Daoy (cell line): ENCODE data around the gene MCRIP1. TPM values are rescaled to one million over a fixed set of nuclear protein-coding genes. Genes with fewer than 3 reads are reported as not detected.

ENCODE experiments used
- DNase-seq: peaks from one replicate; pipeline ENCODE4 v3.0.0-alpha.2; 2015; ENCODE audit warnings: low read depth
- total RNA-seq: library from RNA; depleted of rRNA; stranded (reverse); fragments of >200 nt; shearing (Covaris generic); gene quantifications from 2 replicates; pipeline ENCODE4 v1.2.3, GENCODE V29; 2014; rRNA removed

The MCRIP1 gene, protein sequence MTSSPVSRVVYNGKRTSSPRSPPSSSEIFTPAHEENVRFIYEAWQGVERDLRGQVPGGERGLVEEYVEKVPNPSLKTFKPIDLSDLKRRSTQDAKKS
- 78.3 and 91.2 TPM in 2 replicates for total RNA-seq

DNA sequence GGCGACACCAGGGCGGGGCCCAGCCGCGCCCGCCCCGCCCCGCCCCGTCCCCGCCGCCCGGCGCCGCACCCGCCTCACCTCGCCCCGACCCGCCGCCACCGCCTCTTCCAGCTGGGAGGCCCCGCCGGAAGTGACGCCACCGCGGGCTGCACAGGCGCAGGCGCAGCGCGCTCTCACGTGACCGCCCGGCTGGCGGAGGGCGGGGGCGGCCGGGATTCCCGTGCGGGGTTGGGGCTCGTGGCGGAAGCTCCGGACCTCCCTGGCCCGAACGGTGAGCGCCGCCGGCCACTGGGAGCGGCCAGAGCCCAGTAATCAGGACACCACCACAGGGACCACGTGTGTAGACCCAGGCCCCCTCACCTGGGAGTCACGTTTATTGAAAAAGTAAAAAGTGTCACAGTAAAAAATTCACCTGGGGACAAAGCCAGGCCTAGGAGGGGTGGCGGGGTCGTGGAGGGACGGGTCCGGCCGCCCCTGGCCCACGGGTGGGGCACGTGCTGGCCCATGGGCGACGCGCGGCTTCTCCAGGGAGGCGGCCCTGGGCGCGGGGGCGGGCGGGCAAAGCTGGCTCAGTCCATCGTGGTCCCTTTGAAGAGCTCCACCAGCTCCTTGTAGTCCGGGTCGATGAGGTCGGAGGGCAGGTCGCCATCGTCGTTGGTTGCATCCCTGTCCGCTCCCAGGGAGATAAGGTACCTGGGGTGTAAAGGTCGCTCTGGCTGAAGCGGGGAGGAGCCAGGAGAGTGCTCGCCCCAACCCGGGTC lies at the start of gene MCRIP1:
Gene MCRIP1 (minus strand): TSS at position 132 of the 761 bp plus-strand sequence. CDS start 8,785 bp downstream, outside the sequence.
- DNase-seq, result peak; percentile 98

DNA sequence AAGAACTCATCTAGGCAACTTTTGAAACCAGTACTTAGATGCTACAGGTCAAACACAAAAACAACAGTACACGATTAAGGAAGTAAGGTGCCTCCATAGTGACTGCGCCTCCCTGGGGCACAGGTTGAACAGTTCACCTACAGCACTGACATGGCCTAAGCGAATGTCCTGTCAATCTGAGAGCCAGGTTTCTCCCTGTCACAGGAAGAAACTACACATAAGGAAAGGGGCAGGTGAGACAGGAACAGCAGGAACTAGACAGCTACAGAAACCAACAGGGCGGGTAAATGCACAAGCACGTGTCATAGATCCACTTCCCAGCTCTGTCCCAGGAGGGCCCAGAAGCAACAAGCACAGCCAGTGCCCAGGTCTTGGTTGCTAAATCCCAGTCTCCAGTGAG lies 46.0 kb upstream of the MCRIP1 start:
- DNase-seq, result no peak

DNA sequence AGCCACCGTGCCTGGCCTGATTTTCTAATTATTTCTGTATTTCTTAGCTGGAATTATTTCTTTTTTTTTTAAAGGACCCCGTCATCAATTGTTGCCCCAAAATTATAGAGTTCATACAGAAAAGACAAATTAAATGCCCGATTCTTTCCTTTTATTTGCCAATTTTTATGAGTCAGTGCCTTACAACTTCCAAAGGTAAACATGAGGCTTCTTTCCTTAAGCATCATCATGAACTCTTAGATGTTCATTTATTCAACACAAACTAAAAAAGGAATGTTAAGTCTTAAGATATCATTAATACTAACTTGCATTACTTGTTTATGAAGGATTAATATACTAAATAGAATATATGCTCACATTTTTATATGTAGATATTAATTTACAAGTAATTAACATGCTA lies 45.2 kb upstream of the MCRIP1 start:
- no peak for DNase-seq

DNA sequence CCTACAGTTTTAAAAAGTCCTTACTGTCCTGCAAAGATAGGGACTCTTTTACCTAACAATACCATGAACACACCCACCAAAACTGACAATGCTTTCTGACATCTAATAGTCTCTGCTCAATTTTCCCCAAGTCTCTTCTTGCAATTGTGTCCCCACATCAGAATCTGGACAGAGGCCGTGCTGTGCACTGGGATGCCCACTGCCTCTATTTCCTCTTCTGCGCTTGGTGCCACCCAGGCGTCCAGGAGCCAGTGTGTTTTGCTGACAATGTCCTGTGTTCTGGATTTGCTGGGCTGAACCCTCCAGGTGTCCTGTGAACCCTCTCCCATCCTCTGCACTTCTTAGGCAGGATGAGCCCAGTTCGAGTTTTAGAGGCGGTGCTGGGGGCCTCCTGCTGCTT lies 44.5 kb upstream of the MCRIP1 start:
- no peak for DNase-seq

DNA sequence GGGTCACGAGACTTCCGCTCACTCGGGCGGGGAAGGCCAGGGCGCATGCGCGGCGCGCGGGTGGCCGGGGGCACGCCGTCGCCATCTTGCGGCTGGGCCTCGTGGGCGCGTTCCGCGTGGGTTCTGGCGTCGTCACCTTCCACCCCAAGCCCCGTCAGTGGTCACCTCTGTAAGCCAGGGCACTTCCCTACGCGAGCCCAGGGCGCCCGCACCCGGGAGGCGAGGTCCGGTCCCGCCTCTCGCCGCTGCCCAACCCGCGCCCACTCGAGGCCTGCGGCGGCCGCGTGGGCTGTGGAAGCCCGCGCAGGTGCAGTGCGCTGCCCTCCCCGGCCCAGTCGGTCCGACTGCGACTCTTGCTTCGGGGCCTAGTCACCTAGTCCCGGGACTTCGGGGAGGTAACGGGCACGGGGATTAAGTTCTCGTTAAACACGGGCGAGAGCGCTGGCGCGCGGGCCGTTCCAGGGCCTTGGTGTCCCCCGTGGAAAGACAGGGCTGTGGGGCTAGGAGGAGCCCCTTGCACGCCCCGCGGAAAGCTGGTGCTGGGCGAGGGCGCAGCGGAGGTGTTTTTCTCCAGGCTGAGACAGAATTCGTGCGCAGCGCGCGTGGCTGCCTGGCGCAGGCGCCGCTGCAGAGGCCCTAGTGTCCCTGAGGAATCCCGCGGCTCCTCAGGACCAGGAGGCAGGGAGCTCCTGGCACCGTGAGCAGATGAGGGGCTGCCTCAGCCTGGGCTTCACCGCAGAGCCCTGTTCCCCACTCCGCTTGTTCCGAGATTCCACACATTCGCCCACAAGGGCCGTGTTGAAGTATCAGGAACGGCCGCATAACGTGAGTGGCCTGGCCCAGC lies 38.5 kb upstream of the MCRIP1 start:
- peak; percentile 96 for DNase-seq

DNA sequence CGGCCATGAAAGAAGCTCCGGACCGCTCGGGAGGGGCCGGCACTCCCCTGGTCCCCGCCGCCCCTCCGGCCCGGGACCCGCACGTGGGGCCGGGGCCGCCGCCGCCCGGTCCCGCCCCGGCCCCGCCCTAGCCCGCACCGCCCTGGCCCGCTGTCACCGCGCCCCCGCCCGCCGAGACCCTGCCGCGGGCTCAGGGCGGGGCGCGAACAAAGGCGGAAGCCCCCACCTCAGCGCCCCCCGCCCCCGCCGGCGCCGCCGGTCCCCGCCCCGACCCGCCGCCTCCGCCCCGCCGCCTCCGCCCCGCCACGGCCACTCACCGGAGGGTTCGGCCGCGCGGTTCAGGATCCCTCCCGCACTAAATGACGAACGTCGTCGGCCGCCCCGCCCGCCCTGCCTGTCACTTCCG lies 37.9 kb upstream of the MCRIP1 start, which contains the start of gene ARHGDIA:
Gene ARHGDIA (minus strand): TSS at position 357 of the 406 bp plus-strand sequence. CDS start 1,407 bp downstream, outside the sequence.
- DNase-seq, result no peak

DNA sequence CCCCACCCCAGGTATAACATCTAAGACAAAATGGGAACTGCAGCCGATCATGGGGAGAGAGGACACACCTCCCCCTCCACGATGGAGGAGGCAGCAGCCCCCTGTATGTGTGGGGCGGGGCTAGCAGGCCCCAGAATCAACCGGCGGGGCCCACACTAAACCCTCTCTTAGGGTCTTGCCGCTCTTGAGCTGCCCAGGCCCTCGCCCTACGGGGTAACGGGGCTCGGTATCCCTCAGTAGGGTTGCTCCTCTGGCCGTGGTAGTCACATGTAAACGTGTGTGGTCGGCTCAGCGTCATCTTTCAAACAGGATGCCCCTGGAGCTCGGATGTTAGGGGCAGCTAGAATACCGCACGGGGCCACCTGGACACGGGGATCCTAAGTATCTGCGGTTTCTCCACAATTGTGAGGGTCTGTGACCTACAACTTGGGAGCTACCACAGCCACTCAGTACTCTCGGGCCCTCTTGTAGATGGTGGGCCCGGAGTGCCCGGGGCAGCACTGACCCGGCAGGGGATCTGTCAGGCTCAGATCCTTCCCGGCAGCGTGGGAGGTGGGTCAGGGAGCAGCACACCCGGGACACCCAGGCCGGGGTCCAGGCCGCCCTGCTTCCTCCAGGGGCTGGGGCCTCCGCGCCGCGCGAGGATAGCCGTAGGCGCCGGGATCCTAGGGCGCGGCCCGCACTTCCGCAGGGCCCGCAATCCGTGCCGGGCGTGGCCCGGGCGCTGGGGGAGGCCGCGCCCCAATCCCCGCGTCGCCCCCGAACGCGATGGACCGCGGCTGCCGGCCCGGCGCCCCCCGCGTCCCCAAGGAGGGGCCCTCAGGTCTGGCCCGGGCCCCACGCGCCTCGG lies 37.3 kb upstream of the MCRIP1 start:
- peak; percentile 71 for DNase-seq

DNA sequence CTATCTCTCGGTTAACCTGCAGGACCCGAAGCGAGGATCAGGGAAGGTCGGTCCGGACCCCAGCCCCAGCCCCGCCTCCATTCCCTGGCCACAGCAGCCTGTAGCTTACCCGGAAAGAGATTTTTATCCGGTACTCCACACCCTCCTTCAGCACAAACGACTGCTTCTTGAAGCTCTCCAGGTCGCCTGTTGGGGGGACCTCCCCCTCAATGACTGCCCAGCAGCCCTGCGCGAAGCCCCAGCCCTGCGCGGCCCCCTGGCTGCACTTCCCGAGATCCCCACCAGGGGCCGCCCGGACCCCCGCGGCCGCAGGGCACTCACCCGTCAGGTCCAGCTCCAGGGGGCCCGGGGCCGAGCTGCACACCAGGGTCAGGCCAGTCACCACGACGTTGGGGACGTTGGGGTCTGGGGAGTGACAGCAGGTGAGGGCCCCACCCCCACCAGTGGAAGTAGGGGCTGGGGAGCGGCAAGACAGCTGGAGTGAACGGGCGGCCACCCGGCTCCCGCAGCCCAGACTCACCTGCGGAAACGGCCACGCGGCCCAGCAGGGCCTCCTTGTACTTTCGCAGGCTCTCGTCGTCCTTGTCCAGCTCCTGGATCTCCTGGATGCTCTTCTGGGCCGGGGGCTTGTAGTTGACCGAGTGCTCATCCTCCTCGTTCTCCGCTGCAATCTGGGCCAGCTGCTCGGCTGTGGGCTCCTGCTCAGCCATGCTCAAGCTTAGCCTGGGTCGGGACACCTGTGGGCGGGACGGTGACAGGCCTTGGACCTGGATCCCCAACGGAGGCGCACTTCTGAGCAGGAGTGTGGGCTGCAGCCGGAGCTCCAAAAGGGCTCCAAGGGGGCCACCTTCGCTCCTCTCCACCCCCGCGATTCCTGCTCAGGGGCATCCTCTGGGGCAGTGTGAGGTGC lies 36.4 kb upstream of the MCRIP1 start:
- DNase-seq, result peak; percentile 39

DNA sequence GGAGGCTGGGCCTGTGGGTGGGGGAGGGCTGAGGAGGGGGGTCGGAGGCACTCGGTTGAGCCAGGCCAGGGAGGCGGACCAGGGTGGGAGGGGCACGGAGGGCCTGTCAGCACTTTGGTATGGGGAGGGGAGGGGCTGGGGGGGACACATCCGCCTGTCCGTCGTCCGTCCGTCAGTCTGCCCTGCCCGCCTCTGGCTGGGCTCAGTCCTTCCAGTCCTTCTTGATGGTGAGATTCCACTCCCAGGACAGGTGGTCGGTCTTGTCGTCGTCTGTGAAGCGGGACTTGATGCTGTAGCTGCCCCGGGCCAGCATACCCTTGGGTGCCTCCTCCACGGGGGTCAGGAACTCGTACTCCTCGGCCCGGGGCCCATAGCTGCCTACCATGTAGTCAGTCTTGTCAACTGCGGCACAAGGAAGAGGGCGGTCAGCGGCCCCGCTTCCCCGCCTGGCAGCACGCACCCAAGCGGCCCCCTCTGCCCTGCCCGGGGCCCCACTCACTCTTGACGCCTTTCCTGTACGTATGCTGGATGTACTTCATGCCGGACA lies 35.7 kb upstream of the MCRIP1 start:
- peak; percentile 88 for DNase-seq

DNA sequence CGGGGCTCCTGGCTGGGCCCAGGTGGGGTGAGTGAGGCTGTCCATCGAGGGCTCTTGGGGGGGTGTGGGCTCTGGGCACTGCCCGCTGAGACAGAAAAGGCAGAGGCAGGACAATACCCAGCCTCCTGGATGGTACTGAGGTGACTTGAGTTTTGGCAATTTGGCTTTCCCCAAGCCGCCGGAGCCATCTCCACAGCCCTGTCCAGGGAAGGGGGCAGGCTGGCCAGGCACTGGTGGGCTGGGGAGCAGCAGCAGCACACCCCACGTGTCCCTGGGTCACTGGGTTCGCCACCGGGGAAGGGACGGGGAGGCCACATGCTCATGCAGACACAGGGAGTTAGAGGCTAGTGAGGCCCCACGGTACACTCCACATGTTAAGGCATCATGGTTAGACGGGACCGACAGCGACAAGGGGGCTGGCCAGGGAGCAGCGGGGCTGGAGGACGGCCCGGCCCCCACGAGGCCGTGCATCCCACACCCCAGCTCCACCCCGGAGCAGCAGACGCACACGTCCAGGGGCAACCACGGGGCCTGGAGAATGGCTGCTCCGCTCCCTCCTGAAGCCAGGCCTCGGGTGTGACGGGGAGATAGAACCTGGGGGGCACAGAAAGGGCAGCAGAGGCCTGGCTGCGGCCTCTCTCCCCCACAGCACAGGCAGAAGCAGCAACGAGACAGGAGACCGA lies 35.0 kb upstream of the MCRIP1 start:
- DNase-seq, result peak; percentile 62

DNA sequence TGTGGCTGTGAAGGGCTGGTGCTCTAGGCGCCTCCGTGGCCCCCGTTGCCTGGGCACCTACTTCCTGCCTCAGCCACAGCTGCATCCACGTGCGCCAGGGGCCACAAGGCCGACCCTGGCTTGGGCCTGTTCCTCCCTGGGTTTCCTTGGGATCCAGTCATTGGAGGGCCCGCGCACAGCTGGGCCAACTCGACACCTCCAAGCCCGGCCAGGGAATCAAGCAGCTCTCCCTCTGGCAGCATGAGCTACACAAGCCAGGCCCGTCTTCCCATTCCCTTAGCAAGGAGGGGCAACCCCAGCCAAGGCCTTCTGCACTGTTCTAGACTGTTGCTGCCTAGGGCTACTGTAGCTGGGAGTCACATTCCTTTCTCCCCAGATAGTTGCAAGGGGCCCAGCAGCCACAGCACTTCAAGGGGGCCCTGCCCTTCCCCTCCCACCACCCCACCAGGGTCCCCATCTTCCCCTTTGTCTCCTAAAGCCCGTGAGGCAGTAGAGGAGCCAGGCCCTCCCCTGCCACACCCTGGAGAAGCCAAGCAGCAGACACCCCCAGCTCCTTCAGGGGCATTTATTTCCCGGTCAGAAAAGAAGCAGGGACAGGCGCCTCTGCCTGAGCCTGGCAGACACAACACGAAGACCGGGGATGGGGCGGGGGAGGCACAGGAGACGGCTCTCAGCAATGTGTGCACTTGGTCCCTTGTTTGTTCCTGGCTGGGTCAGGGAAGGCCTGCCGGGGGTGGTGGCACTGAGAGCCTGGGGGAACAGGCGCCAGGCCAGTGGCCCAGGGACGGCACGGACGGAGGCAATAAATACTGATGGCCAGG lies 34.3 kb upstream of the MCRIP1 start:
- peak; percentile 67 for DNase-seq

DNA sequence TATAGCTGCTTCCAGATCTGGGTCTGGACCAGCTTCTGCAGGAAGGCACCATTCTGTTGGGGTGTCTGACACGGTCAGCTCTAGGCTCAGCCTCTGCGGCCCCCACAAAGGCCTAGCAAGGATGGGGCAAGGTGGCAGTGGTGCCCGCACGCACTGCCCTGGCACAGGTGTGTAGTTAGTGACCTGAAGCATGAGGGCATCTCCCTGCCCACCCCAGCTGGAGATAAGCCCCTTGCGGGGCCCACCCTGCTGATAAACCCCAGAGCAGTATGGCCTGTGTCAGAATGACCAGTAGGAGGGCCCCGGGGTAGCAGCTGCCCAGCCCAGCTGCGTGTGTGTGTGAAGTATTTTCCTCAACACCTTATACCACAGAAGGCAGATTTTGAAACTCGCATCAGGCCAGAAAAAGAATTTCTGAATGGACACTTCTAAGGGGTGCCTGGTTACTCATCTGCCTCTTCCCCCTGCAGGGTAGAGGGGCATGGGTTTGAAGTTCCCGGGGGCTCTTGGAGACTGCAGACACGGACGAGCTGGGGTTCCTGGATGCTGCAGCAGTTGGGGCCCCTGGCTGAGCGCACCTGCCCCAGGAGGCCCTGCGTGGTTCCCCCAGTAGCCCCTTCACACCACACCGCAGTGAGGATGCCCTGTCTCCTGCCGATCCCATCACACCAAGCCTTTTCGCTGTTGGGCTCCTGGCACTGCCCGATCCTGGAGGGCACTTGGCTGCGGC lies 33.5 kb upstream of the MCRIP1 start:
- DNase-seq, result no peak

DNA sequence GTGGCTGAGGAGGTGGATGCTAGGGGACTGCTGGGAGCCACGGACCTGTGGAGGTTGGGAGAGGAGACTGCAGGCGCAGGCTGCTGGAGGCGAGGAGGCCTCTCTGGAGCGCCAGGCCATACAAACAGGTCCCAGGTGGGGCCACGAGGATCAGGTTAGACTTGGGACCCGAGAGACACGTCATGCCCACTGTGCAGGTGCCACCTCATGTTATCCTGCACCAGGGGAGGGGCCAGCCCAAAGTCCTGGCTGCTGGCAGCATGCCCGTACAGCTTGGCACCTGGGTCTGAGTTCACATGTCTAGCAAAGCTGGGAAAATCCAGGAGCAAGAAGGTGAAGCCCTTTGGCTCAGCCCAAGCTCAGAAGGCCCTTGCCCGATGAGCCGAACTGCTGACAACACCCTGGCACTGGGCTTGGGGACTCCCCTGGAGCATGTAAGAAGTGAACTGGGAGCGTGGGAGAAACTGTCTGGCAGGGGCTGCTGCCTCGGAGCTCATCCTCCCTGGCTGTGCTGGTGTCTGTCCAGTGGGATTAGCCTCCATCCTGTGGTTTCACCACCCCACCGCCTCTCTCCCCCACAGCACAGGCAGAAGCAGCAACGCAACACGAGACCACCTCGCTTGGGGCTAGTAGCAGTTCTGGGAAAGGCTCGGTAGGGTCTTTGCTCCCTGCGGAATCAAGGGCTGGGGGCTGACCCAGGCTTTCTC lies 32.8 kb upstream of the MCRIP1 start:
- DNase-seq, result peak; percentile 36

DNA sequence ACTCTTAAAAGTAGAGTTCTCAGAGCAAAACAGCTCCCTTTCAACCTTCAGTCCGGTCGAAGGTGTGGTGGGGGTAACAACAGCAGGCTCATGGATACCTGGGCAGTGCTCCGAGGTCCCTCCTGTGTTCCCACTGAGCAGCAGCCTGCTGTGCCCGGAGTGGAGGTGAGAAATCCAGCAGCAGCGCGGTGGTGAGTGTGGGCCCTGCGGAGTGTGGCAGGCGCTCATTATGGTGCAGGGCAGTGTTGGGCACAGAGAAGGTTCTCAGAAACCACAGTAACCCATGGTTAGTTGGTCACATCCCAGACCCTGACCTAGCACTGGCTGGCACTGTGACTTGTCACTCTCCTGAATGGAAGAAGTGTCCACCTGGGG lies 32.3 kb upstream of the MCRIP1 start:
- DNase-seq, result no peak

DNA sequence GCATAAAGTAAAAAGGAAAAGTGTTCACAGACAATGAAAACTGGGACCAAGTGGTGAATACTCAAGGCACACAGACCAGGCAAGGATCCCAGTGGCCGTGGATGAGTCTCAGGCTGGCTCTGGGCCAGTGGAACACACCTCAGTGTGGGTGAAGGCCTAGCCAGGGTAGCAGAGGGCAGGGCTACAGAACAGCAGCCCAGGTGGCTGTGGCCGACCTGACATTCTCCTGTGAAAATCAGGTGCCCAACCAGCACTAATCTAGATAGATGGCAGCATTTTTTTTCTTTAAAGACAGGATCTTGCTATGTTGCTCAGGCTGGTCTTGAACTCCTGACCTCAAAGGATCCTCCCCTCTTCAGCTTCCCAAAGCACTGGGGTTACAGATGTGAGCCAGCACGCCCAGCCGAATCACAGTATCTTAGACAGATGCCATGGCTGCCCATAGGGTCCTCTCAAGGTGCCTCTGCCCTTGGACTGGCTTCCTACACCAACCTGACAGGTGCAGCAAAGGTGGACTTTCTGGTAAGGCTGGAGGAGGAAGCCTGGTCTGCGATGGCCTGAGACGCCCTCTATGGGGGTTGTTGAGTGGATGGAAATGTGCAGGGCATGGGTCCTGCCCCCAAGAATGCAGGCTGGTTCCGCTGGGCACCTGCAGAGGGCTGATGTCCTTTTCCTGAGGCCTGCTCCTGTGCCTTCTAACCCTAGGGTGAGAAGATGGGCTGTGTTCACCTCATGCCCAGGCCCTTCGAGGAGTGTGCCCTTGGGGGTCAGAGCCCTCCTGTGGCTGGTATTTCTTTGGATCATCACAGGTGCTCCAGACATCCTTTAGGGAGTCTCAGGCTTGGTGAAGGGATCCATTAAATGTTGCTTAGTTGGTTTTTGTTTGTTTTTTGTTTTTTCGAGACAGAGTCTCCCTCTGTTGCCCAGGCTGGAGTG lies 31.0 kb upstream of the MCRIP1 start:
- DNase-seq, result no peak

DNA sequence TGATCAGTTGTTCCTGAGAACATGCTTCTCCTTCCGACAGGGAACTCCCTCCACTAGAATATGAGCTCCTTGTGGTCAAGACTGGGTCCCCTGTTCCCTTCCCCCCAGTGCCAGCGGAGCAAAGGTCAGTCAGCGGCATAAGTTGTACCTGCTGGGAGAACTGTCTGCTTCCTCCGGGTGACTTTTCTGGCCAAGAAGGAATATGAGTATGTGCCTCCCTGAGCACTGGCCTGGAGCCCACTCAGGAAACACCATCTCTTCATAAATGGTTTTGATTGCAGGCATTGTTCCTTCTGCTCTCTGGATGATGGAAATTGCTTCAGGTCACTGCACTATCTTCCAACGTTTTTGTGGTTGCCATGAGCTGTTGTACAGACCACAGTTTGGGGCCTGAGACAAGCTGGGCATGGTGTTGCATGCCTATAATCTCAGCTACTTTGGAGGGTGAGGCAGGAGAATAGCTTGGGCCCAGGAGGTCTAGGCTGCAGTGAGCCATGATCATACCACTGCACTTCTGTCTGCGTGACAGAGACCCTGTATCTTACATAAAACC lies 30.1 kb upstream of the MCRIP1 start:
- DNase-seq, result no peak
